ENCODE results near the gene OPCML. TPM values are rescaled to one million over a fixed set of nuclear protein-coding genes. Genes with fewer than 3 reads are reported as not detected.

Gene OPCML
- total RNA-seq, 1 donor from 2014 or later = not detected

GRCh38 chr11:133354069-133354468, 178.2 kb downstream of the OPCML start:
- no peak for DNase-seq

GRCh38 chr11:133350045-133350444, 182.3 kb downstream of the OPCML start:
- no peak for DNase-seq

- DNase-seq = no peak
Observed at GRCh38 chr11:133347988-133348387, 184.3 kb downstream of the OPCML start.

- no peak for DNase-seq
Observed at GRCh38 chr11:133346137-133346536, 186.2 kb downstream of the OPCML start.

DNA sequence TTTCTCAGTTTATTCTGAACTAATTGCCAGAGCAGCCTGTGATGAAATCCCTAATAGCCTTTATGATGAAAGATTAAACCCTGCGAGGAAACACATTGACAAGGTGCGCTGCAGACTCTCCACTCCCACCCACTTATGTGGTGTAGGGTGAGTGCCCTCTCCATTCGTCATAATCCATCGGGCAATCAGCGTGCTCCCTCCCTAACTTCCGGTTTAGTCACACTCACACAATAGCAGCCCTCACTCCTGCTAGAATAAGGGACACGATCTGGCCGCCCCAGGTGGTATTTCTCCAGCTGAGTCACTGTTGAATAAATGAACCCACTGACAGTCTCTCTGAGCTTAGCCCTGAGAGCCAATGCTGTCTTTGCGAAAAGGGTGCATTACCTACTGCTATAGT, 188.3 kb downstream of the OPCML start:
- DNase-seq = no peak

DNA sequence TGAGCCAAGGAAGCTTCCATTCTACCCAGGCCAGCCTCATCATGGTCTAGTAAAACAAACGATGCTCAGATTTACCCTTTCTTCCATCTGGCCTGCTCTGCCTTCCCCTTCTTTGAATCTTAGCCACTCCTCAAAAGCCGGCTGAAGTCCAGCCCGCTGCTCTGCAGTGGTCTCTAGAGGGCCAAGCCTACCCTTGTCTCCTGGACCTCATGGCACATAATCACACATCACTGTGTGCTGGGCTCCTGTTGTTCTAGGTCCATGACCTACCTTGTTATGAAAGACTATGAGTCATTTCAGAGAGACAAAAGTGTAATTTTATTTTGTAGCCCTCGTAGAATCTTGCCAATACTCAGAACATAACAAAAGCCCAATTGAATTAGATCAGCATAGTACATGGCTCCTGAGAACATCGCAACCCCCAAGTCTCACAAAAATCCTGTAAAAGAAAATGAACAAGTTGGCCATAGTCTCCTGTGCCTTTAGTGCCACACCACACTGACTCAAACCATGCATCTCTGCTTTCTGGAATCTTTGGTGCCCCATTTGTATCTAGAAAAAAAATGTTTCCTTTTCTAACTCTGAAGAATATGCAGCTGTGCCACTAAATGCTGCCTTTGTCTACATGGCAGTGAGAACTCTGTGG, 192.7 kb downstream of the OPCML start:
- DNase-seq = no peak

DNA sequence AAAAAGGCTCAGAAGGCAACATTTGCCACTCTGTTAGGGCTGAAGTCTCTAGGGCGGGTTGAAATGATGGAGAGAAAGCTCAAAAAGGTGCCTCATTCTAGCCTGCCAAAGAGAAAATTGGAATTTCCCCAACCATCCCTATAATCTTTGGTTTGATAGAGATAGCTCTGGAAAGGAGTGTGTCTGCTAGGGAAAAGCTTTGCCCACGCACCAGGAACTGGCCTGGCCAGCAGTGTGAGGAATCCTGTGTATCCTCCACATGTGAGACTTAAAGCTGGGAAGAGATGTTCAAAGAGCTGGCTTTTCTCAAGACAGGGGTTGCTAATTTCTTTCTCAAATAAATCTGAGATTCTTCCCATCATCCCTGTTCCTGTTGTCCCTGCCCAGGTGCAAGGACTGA, 193.7 kb downstream of the OPCML start:
- DNase-seq = no peak

DNA sequence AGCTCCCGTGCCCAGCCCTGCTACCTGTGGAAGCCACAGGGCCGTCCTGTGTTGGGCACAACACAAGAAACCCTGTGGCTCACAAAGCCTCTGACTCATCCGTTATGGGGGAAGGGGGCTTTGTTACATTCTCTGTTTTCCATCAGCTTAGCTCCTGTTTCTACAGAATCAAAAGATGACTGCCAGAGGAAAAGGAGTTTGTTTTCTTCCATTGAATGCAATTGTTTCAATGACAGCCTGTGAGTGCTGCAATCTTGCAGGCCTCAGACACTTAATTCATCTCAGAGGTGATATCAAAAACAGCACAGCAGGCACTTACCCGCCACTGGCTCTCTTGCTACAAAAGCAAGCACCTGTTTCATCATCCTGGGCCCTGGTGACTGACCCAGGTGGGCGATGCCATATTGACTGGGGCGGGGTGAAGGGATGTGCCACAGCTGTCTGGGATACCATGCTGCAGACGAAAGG, 194.3 kb downstream of the OPCML start:
- DNase-seq = no peak

DNA sequence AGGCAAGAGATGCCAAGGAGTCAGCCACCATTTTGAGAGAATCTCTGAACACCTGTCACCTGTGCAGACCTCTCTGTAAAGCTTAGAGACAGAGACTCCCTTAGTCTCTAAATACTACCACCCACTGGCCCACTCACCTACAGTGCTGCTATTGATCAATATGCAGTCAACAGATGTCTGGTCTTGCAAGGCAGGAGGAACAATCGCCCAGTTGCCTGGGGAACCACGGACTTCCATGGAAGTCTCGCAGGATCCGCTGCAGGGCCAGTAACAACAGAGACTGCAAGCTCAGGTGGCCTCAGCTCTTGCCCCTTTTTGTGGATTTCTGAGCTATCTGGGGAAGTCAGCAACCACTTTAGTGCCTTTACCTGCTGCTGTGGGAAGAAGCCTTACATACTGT, 195.1 kb downstream of the OPCML start:
- no peak for DNase-seq

GRCh38 chr11:133331031-133331430, 201.3 kb downstream of the OPCML start:
- DNase-seq = no peak

GRCh38 chr11:133326849-133327248, 205.5 kb downstream of the OPCML start:
- no peak for DNase-seq

- no peak for DNase-seq
Observed at GRCh38 chr11:133326332-133326731, 206.0 kb downstream of the OPCML start.

GRCh38 chr11:133325711-133326110, 206.6 kb downstream of the OPCML start:
- DNase-seq = no peak

DNA sequence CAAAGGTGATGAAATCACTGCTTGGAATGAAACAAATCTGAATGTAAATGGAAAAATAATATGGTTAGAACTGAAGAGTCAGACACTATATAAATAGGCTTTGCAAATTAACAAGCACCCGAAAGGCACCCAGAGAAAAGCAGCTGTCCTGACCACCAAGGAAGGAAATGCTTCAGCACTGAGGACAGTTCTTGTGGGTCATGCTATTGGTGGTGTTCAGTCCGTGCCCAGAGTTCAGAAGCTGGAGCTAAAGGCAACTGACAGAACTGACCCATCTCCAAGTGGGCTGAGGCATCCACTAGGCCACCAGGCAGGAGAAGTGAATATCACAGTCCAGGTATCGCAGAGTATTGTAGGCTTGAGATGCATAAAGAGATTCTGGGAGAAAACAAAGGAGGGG, 208.9 kb downstream of the OPCML start:
- no peak for DNase-seq

DNA sequence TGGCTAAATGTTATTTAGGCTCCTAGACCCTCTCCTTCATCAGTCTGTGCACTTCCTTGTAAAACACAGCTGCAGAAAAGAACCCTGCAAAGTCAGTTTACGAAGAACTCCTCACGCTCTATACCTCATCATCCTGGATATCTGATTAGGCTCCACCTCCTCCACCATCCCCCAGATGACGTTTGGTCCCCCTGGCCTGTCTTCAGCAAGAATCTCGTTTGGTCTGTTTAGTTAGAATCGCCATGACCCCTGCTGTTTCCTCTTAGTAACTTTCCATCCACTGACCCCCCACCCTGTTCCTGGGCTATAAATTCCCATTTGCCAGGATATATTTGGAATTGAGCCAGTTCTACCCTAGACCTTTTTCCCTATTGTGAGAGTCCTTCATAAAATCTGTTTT, 214.1 kb downstream of the OPCML start:
- DNase-seq = no peak

DNA sequence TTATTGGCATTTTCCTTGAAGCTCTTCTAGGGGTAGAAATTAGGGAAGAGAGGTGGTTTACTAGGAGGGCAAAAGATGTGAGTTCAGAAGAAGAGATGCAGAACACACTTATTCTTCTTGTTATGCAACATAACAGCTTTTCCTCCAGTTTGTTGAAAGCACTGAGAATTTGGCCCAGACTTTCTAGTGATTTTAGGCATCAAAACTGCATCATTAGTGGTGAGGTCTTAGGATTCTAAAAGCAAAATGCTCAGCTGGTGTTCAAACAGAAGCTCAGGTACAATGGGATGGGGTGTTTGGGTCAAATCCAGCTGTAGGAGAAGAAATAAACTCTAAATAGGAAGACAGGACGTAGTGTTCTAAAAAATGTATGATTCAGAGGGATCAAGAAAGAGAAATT, 221.1 kb downstream of the OPCML start:
- no peak for DNase-seq

- no peak for DNase-seq
Observed at GRCh38 chr11:133306019-133306418, 226.3 kb downstream of the OPCML start.

- no peak for DNase-seq
Observed at GRCh38 chr11:133305208-133305956, 226.9 kb downstream of the OPCML start.

DNA sequence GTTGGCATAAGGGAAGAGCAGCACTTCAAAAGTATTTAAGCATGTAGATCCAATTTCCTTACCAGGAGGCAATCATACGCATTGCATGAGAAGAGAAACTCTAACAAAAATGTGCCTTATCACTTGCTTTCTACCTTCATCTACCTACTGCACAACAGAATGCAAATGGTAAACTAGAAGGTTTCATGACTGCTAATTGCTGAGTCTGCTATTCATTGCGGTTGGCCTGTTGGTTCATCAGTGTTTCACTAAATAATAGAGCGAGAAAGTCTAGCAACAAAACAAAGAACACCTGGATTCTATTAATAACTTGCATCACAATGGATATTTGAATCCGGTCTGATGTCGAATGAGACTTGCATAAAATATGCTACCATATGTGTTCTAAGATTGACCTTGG, 229.0 kb downstream of the OPCML start:
- DNase-seq = no peak

DNA sequence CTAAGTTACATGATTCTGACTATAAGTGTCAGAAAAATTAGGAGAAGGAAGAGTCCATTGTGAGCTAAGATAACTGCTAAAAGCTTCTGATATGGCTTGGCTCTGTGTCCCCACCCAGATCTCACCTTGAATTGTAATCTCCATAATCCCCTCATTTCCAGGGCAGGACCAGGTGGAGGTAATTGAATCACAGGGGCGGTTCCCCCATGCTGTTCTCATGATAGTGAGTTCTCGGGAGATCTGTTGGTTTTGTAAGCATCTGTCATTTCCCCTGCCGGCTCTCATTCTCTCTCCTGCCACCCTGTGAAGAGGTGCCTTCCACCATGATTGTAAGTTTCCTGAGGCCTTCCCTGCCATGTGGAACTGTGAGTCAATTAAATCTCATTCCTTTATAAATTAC, 230.2 kb downstream of the OPCML start:
- DNase-seq = no peak

GRCh38 chr11:133300666-133301065, 231.6 kb downstream of the OPCML start:
- DNase-seq = no peak

- no peak for DNase-seq
Observed at GRCh38 chr11:133291780-133292179, 240.5 kb downstream of the OPCML start.

GRCh38 chr11:133285359-133285758, 246.9 kb downstream of the OPCML start:
- no peak for DNase-seq

GRCh38 chr11:133284156-133284555, 248.1 kb downstream of the OPCML start:
- DNase-seq = no peak
